Measurements from ENCODE around the gene OR51F1. TPM values are rescaled to one million over a fixed set of nuclear protein-coding genes. Genes with fewer than 3 reads are reported as not detected.

OR51F1 gene
- total and polyA plus RNA-seq, 2 of the 4 experiments (the other 2 are of a cell fraction), result not detected

DNA sequence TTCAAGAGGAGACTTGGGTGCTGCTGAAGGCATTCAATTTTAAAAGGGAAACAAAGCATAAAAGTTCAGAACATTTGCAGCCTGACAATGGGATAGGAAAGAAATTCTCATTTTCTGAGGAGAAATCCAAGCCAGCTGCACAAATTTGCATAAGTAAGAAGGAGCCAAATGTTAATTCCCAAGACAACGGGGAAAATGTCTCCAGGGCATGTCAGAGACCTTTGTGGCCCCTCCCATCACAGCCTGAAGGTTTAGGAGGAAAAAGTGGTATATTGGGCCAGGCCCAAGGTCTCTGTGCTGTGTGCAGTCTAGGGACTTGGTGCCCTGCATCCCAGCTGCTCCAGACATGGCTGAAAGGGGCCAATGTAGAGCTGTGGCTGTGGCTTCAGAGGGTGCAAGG is 12.7 kb upstream of the OR51F1 start:
- Histone ChIP-seq H4K91ac (ENCODE audit: insufficient read depth, low read depth, low read length) (no peak overlapping the region), H3K23ac (ENCODE audit: low read depth, low read length) (no peak overlapping the region), H3K36me3 (ENCODE audit: control insufficient read depth, insufficient read depth, low read length) (no peaks in the 10 kb centered on the region), H3K14ac (replicated peaks; ENCODE audit: low read depth, low read length) (no peak overlapping the region), H2AFZ (replicated peaks; ENCODE audit: low read length, poor library complexity) (no peak overlapping the region), H4K5ac (ENCODE audit: low read depth, low read length) (no peak overlapping the region), H3K56ac (ENCODE audit: extremely low read depth, insufficient read depth, low read length) (no peak overlapping the region), H2BK5ac (ENCODE audit: low read depth, low read length, poor library complexity, severe bottlenecking) (no peak overlapping the region), H3K27ac (ENCODE audit: insufficient read depth, low read length) (no peak overlapping the region), H3K79me1 (ENCODE audit: low read depth in 1 of 2, low read length in 2 of 2) (no peaks in the 10 kb centered on the region), H3K4ac (ENCODE audit: low read depth, low read length) (no peak overlapping the region), H2AK5ac (ENCODE audit: low read depth, low read length) (no peak overlapping the region), H3K4me2 (ENCODE audit: low read depth, low read length) (no peak overlapping the region), H3K4me1 (ENCODE audit: control insufficient read depth, insufficient read depth, low read length) (no peaks in the 10 kb centered on the region), H2AK9ac (replicated peaks; ENCODE audit: low read depth, low read length, poor library complexity) (no peak overlapping the region), H4K20me1 (ENCODE audit: insufficient read depth, low read length) (no peaks in the 10 kb centered on the region), H3K4me3 (ENCODE audit: insufficient read depth, low read depth, low read length) (no peak overlapping the region), H3K9me1 (ENCODE audit: insufficient read depth, low read length) (no peaks in the 10 kb centered on the region), H3K27me3 (ENCODE audit: control insufficient read depth, insufficient read depth, low read length) (no peaks in the 10 kb centered on the region; the same call in 1 of the 2 replicates), H4K8ac (ENCODE audit: low read depth in 2 of 2, low read length in 2 of 2) (no peak overlapping the region), H2BK120ac (ENCODE audit: low read depth, low read length) (no peak overlapping the region), H3K9ac (ENCODE audit: low read depth, low read length) (no peak overlapping the region), H3K9me3 (ENCODE audit: control insufficient read depth, insufficient read depth, low read length) (no peaks in the 10 kb centered on the region; the same call in 1 of the 2 replicates), H2BK15ac (ENCODE audit: low read depth, low read length) (no peak overlapping the region), H2BK20ac (ENCODE audit: low read depth, low read length) (no peak overlapping the region), H3K18ac (ENCODE audit: low read depth, low read length) (no peak overlapping the region)
- no peak for ATAC-seq (ENCODE audit: low read depth)
- TF ChIP-seq CHD1 (IDR thresholded peaks at IDR 0.05; ENCODE audit: low read depth, low read length), result no peak
- TF ChIP-seq RAD21 (IDR thresholded peaks at IDR 0.05; ENCODE audit: low read length), result no peak
- no peak for TF ChIP-seq RFX5 (IDR thresholded peaks at IDR 0.05; ENCODE audit: low read depth, low read length)
- no peak for TF ChIP-seq CEBPB (IDR thresholded peaks at IDR 0.05; ENCODE audit: low read depth, low read length)
- TF ChIP-seq MAFK (IDR thresholded peaks at IDR 0.05; ENCODE audit: low read depth, low read length), result no peak
- no peak for TF ChIP-seq FOS (IDR thresholded peaks at IDR 0.05; ENCODE audit: low read depth, low read length)
- no peak for TF ChIP-seq SMC3 (IDR thresholded peaks at IDR 0.05; ENCODE audit: low read depth, low read length)
- TF ChIP-seq MXI1 (IDR thresholded peaks at IDR 0.05; ENCODE audit: borderline replicate concordance, low read depth, low read length), result no peak
- TF ChIP-seq BHLHE40 (IDR thresholded peaks at IDR 0.05; ENCODE audit: low read depth, low read length), result no peak
- TF ChIP-seq CTCF (conservative IDR thresholded peaks at IDR 0.05; ENCODE audit: low read depth, low read length), result no peak
- no peak for TF ChIP-seq POLR2A (IDR thresholded peaks at IDR 0.05; ENCODE audit: low read depth, low read length)
- TF ChIP-seq RCOR1 (IDR thresholded peaks at IDR 0.05; ENCODE audit: insufficient replicate concordance, low read length), result no peak
- no peak for TF ChIP-seq MAZ (IDR thresholded peaks at IDR 0.05; ENCODE audit: borderline replicate concordance, low read depth, low read length)
- no peak for TF ChIP-seq USF2 (IDR thresholded peaks at IDR 0.05; ENCODE audit: low read depth, low read length)
- TF ChIP-seq, protein P1, sequence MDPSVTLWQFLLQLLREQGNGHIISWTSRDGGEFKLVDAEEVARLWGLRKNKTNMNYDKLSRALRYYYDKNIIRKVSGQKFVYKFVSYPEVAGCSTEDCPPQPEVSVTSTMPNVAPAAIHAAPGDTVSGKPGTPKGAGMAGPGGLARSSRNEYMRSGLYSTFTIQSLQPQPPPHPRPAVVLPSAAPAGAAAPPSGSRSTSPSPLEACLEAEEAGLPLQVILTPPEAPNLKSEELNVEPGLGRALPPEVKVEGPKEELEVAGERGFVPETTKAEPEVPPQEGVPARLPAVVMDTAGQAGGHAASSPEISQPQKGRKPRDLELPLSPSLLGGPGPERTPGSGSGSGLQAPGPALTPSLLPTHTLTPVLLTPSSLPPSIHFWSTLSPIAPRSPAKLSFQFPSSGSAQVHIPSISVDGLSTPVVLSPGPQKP (IDR thresholded peaks at IDR 0.05; ENCODE audit: borderline replicate concordance, low read depth, low read length), result no peak
- ChIA-PET CTCF (no interaction called here), POLR2A (ENCODE audit: unreplicated experiment) (no interaction called here)
- dilution Hi-C loops (cut with HindIII; ENCODE audit: low sequenced_read_pairs, unreplicated experiment), result no loop called here
- no CpG with 5 or more reads among the region's 1 CpG for WGBS, 2 experiments (ENCODE audit: extremely low coverage in 2 of 2, insufficient read length in 1 of 2)
- no peak for DNase-seq
- intact Hi-C loops (cut with micrococcal nuclease), result no loop called here
- no TSS peak for BruUV-seq (replicated peaks)
- in situ Hi-C loops (cut with MboI; ENCODE audit: low sequenced_read_pairs), result no loop called here
